Smooth muscle cell (in vitro differentiated cells): ENCODE results near the gene MCM3. TPM values are rescaled to one million over a fixed set of nuclear protein-coding genes. Genes with fewer than 3 reads are reported as not detected.
A peak's percentile ranks its signal among the peaks of the same experiment; 100 is the strongest.

Source experiments
- DNase-seq: peaks from one replicate; lab custom pipeline; 2025; ENCODE audit not compliant: unreplicated experiment; lab: John Stamatoyannopoulos, UW
- H2AFZ ChIP-seq: fragments of 200-600 bp; sonication (generic); 2 replicates; pipeline ENCODE4 v1.6.0; 2016; ENCODE audit warnings: antibody characterized with exemption, low read depth, mild to moderate bottlenecking
- H3F3A ChIP-seq: fragments of 200-600 bp; sonication (generic); 2 replicates; pipeline ENCODE4 v1.6.0; 2017; ENCODE audit warnings: antibody characterized with exemption, low read depth
- H3K27ac ChIP-seq: fragments of 200-600 bp; sonication (generic); 2 replicates; pipeline ENCODE4 v1.5.1; 2016; ENCODE audit warnings: low read depth, mild to moderate bottlenecking
- H3K27me3 ChIP-seq: fragments of 200-600 bp; sonication (generic); 2 replicates; pipeline ENCODE4 v1.6.1; 2016; ENCODE audit warnings: low read depth, mild to moderate bottlenecking
- H3K36me3 ChIP-seq: fragments of 200-600 bp; sonication (generic); 2 replicates; pipeline ENCODE4 v1.5.1; 2016; ENCODE audit warnings: low read depth
- H3K4me1 ChIP-seq: fragments of 200-600 bp; sonication (generic); 2 replicates; pipeline ENCODE4 v1.5.1; 2016; ENCODE audit warnings: low read depth
- H3K4me2 ChIP-seq: fragments of 200-600 bp; sonication (generic); 2 replicates; pipeline ENCODE4 v1.6.0; 2016; ENCODE audit warnings: mild to moderate bottlenecking
- H3K4me3 ChIP-seq: fragments of 200-600 bp; sonication (generic); 2 replicates; pipeline ENCODE4 v1.5.1; 2016; ENCODE audit warnings: mild to moderate bottlenecking
- H3K79me2 ChIP-seq: fragments of 200-600 bp; sonication (generic); 2 replicates; pipeline ENCODE4 v1.6.0; 2016; ENCODE audit warnings: low read depth, mild to moderate bottlenecking
- H3K9ac ChIP-seq: fragments of 200-600 bp; sonication (generic); 2 replicates; pipeline ENCODE4 v1.6.0; 2016; ENCODE audit warnings: low read depth
- H3K9me3 ChIP-seq: fragments of 200-600 bp; sonication (generic); replicated peaks from 2 replicates; pipeline ENCODE4 v1.5.1; 2016; ENCODE audit warnings: low read depth
- H4K20me1 ChIP-seq: fragments of 200-600 bp; sonication (generic); 2 replicates; pipeline ENCODE4 v1.6.0; 2016; ENCODE audit warnings: low read depth
- CTCF ChIP-seq: fragments of 200-600 bp; sonication (generic); IDR thresholded peaks from 2 replicates; pipeline ENCODE4 v1.5.1; 2017; ENCODE audit warnings: borderline replicate concordance, mild to moderate bottlenecking, antibody characterized with exemption; ENCODE audit not compliant: insufficient read depth, poor library complexity, severe bottlenecking
- WGBS: methylation state at CpG from one replicate; pipeline ENCODE4 v1.1.7; 2016; ENCODE audit warnings: low lambda C conversion rate; 5-methylcytosine and 5-hydroxymethylcytosine counted together
- polyA plus RNA-seq: library from polyadenylated mRNA; unstranded; fragments of >200 nt; fragmentation: Nextera tagmentation; extraction: Ambion mirVana; gene quantifications from 2 replicates; pipeline ENCODE4 v1.2.1, GENCODE V29; 2016
- total RNA-seq: library from RNA; depleted of rRNA; stranded (reverse); fragments of >200 nt; gene quantifications from 2 replicates; pipeline ENCODE4 v1.2.3, GENCODE V29; 2014

MCM3 gene
- total and polyA plus RNA-seq, 2 experiments from 2014 or later = 32.2 to 33.9 TPM

- WGBS = 98% methylated on average over 10 of the region's 10 CpGs
- no peak overlapping the region for H3K4me2 ChIP-seq
- no peaks in the 10 kb centered on the region for H3F3A ChIP-seq
- peaks cover 7% of the 10 kb centered on the region for H3K79me2 ChIP-seq
- H3K9ac ChIP-seq = no peak overlapping the region
- H3K9me3 ChIP-seq = no peaks in the 10 kb centered on the region
- no peaks in the 10 kb centered on the region for H3K27me3 ChIP-seq
- H3K27ac ChIP-seq = no peak overlapping the region
- no peaks in the 10 kb centered on the region for H4K20me1 ChIP-seq
- no peak overlapping the region for H2AFZ ChIP-seq
- peaks cover 24% of the 10 kb centered on the region for H3K36me3 ChIP-seq
- TF ChIP-seq CTCF = no peak
- no peak for DNase-seq
- H3K4me1 ChIP-seq = no peaks in the 10 kb centered on the region
- no peak overlapping the region for H3K4me3 ChIP-seq
These were observed 8.4 kb downstream of the MCM3 start for GRCh38 chr6:52276130-52276529.

GRCh38 chr6:52271852-52272460, 12.6 kb downstream of the MCM3 start:
- Histone ChIP-seq H3K36me3 (no peaks in the 10 kb centered on the region), H3K4me1 (no peaks in the 10 kb centered on the region), H3K4me3 (no peak overlapping the region), H3K9ac (no peak overlapping the region), H3K79me2 (no peaks in the 10 kb centered on the region), H3K27ac (no peak overlapping the region), H3K4me2 (no peak overlapping the region), H2AFZ (no peak overlapping the region), H3F3A (no peaks in the 10 kb centered on the region), H3K9me3 (no peaks in the 10 kb centered on the region), H3K27me3 (no peaks in the 10 kb centered on the region), H4K20me1 (no peaks in the 10 kb centered on the region)
- 97% methylated on average over 9 of the region's 9 CpGs for WGBS
- no peak for DNase-seq
- TF ChIP-seq CTCF = no peak

- no peak overlapping the region for H3K4me3 ChIP-seq
- WGBS = 64% methylated on average over 11 of the region's 11 CpGs
- peak; percentile 91 for TF ChIP-seq CTCF
These were observed 20.6 kb downstream of the MCM3 start for GRCh38 chr6:52263709-52264540.

More at GRCh38 chr6:52263709-52264540, 20.6 kb downstream of the MCM3 start:
- H3K4me2 ChIP-seq = no peak overlapping the region
- no peak for DNase-seq
- no peaks in the 10 kb centered on the region for H4K20me1 ChIP-seq
- H3F3A ChIP-seq = no peaks in the 10 kb centered on the region
- H3K27ac ChIP-seq = no peak overlapping the region
- H3K27me3 ChIP-seq = no peaks in the 10 kb centered on the region
- no peak overlapping the region for H3K9ac ChIP-seq
- H3K4me1 ChIP-seq = no peaks in the 10 kb centered on the region
- no peak overlapping the region for H2AFZ ChIP-seq
- no peaks in the 10 kb centered on the region for H3K79me2 ChIP-seq
- H3K36me3 ChIP-seq = no peaks in the 10 kb centered on the region
- no peaks in the 10 kb centered on the region for H3K9me3 ChIP-seq
